G401 (cell line): Measurements from ENCODE around the gene APPBP2. TPM values are rescaled to one million over a fixed set of nuclear protein-coding genes. Genes with fewer than 3 reads are reported as not detected.

Experiments
- DNase-seq: peaks from one replicate; pipeline ENCODE4 v3.0.0-alpha.2; 2015; ENCODE audit warnings: low spot score
- in situ Hi-C: cut with HindIII; loops from 2 replicates; pipeline ENCODE4 v1.10.0; 2016; ENCODE audit warnings: low sequenced_read_pairs, mixed read lengths
- total RNA-seq: library from RNA; depleted of rRNA; stranded (reverse); fragments of >200 nt; shearing (Covaris generic); gene quantifications from 2 replicates; pipeline ENCODE4 v1.2.3, GENCODE V29; 2014; rRNA removed

The APPBP2 gene
- total RNA-seq, 1 experiment from 2014 or later = 34.7 TPM

DNA sequence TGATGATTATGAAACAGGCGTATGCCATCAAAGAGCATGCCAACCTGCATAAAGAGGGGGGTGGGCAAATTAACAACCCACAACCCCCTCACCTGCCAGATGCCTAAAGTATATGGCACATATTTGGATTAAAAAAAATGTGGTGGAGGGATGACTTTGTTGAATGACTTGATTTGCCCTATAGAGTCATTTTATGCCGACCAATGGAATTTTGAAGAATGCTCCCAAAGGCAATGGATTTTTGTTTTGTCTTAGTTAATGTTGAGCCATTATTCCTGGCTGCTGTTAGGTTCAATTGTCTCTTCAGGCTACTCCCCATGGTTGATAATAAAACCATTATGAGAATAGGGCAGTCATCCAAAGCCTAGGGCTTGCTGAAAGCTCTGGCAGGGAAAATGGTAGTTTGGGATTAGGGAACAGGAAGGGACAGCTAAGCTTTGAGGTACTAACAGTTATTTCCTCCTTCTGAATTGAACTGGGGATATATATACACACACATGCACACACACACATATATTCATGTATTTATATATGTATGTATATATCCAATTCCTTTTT, 109.6 kb downstream of the APPBP2 start:
- DNase-seq = no peak
- in situ Hi-C loops = no loop called here

DNA sequence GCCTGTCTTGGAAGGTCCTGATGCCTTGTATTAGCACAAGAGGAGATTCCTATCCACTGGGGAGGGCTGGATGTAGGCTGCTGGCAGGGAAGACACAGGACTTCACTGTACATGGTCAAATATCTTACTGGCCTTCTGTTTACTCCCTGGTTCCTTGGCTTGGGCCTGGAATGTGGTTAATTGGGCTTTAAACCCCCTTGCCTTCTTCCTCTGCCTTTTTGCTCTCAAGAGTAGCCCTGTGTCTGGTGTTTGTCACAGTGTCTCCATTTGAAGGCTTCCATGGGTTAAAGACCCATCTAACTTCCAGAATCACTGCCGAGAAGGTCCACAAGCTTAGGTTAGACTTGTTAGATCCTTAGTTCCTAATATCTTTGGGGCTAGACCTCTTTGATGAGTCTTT, 110.9 kb downstream of the APPBP2 start:
- in situ Hi-C loops = no loop called here

DNA sequence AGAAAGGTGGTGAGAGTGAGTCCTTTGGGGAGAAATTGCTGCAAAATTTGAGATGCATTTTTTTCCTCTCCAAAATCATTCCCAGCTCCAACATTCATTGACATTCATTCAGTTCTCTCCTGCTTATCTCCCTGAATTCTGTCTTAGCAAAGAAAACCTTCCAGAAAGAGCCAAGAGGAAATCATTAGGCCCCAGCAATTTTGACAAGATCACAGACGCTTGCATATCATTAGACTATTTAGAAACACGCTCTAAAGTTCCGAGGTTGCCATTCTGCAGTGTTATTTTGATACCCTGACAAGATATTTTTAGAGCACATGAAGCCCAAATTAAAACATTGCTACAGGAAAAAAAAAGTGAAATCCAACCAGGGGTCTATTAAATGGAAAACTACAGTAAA, 113.3 kb downstream of the APPBP2 start:
- in situ Hi-C loops = no loop called here
- DNase-seq = no peak

More for the DNA sequence above, 110.9 kb downstream of the APPBP2 start:
- DNase-seq = no peak

DNA sequence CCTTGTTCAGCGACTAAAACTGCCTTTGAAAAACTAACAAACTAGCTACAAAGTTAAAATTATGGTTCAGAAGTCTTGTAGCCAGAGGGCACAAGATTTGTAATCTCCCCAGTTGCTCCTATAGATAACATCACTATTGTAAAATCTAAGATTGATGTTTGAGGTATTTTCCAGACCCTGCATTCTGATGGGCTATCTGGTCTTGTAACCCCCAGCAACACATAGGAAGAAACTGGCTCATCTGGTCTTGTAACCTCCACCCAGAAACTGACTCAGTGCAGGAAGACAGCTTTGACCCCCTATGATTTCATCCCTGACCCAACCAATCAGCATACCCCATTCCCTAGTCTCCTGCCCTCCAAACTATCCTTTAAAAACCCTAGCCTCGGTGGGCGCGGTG, 116.0 kb downstream of the APPBP2 start:
- no peak for DNase-seq
- in situ Hi-C loops = no loop called here

DNA sequence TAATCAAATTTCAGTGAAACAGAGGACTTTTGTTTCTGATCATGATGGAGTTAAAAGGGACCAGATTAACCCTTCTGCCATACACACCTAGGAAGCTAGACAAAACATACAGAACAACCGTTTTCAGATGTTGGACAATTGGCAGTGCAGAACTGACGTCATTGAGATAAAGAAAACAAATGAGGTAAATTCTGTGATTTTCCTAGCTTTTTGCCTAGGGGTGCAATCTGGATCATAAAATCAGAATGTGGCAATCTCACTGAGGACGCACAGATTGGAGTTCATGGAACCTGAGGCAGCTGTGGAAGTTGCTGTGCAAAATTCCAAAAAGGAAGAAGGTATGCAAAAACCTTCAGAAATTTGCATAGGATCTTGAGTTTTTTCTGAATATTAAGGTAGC, 119.2 kb downstream of the APPBP2 start:
- in situ Hi-C loops = no loop called here
- no peak for DNase-seq

DNA sequence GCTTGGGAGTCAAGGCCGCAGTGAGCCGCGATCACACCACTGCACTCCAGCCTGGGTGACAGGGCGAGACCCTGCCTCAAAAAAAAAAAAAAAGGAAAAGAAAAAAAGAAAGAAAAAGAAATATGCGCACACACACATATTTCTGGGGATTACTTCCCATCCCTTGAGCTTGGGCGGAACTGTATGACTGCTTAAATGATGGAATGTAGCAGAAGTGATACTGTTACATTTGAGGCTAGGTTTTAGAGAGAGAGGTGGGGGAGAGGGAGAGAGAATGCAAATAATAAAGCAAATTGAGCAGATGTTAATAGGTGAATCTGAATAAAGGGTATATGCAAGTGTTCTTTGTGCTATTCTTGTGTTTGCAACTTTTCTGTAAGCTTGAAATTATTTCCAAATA, 122.1 kb downstream of the APPBP2 start:
- in situ Hi-C loops = no loop called here
- no peak for DNase-seq

DNA sequence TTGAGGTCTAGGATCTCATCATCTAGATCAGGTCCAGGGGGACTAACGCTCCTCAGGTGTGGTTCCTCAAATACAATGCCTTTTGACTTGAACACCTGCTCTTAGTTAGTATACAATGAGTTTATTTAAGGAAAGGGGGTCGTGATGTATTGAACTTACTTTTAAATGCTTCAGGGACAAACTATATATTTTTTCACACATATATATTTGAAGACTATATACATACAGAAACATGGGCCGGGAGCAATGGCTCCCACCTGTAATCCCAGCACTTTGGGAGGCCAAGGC, 122.6 kb downstream of the APPBP2 start:
- in situ Hi-C loops = no loop called here
- no peak for DNase-seq

DNA sequence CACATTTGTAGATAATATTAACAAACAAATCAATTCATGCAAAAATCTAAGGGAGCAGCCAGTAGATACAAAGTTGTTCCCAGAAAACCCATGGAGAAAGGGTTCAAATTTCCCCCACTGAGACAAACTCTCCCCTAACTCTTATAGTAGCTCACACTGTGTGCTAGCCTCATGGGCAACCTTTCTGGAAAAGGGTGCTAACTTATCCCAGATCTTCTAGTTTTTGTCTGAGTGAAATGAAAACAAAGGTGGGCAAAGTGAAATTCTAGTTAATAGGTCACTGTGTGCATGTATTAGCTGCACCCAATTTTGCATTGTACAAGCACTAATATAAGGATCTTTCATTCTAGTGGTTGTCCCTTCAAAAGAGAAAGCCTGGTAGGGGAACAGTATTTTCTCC, 124.2 kb downstream of the APPBP2 start:
- no peak for DNase-seq
- in situ Hi-C loops = no loop called here

DNA sequence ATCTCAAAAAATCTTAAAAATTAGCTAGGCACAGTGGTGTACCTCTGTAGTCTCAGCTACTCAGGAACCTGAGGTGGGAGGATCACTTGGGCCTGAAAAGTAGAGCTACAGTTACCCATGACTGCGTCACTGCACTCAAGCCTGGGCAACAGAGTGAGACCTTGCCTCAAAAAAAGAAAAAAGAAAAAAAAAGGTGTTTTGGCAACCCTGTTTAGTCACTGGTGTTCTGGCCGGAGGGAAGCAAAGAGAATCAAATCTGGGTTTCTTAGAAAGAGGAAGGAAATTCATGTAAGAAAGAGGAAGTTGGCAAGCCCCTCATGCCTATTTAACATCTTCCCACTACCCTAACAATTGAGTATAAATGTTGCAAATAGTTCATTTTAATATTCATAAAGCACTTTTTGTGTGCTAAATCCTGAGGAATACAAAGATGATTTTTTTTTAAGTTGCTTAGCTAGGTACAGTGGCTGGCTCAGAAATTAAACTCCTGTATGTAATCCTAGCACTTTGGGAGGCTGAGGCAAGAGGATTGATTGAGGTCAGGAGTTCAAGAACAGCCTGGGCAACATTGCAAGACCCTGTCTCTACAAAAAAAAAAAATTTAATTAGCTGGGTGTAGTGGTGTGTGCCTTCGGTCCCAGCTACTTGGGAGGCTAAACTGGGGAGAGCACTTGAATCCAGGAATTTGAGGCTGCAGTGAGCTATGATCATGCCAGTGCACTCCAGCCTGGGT, 127.6 kb downstream of the APPBP2 start:
- no peak for DNase-seq
- in situ Hi-C loops = no loop called here

DNA sequence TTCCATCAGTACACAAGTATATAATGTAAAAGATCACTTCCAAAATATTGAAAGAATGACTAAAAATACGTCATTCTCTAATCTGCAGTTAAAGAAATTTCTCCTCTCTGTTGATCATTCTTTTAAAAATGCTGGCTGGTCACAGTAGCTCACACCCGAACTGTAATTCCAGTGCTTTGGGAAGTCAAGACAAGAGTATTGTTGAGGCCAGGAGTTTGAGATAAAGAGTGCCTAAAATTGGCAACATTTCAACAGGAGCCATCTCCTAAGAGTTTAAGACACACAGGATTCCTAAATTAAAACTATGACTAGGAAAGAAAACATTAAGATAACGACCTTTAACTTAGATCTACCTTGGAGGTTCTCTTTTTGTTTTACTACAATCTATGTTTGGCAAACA, 129.6 kb downstream of the APPBP2 start:
- in situ Hi-C loops = no loop called here
- no peak for DNase-seq

DNA sequence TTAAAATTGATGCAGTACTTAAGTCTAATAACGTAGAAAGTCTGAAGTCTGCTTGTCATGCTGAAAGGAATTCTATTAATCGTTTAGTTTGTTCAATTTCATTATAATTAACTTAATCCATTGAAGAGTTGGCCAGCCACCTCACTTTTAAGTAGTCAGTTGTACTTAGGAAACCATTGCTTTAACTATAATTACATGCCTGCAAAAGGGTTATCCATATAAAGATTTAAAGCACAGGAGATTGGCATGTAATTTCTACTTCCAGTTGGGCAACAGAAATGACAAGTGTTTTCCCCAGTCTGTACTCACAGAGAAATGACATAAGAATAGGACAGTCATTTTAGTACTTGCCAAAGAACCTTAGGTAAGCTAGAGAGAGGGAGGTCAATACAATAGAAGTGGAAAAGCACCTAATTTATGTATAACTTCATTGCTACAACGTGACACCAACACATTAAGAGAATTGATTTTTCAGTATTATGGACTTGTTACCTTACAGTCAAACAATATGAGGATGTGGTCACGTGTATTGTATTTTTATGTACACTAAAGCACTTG, 130.5 kb downstream of the APPBP2 start:
- no peak for DNase-seq
- in situ Hi-C loops = no loop called here

DNA sequence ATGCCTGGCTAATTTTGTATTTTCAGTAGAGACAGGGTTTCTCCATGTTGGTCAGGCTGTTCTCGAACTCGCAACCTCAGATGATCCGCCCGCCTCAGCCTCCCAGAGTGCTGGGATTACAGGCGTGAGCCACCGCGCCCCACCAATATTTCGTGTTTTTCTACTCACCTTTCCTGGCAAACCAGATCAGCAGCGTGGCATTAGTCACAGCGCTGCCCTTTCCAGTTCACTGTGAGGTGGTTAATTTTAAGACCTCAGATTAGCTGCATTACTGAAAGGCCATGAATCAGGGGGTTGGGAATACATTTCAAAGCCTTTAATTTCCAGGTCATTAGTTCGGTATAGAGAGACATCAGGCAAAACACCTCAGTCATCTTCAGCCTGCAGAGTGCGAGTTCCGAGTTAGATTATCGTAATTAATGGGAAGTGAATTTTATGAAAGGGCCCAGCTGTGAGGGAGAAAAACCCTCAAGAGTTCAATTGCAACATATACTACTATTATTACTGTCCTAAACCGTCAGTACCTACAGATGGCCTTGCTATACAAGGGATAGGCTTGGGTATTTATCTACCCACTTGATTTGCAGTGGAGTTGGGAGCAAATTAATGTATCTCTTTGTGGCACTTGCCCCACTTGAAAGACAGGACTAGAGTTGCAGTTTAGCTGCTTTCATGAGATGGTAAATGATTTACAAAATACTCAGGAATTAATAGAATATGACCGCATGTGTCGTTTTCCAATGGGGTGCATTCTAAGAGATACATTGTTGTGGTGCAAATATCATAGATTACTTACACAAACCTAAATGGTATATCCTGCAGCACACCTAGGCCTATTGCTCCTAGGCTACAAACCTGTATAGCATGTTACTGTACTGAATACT, 132.0 kb downstream of the APPBP2 start:
- in situ Hi-C loops = no loop called here
- DNase-seq = no peak

Other genes starting within 250 kb of the APPBP2 start
- gene USP32, start 134.1 kb downstream of the APPBP2 start, total RNA-seq = 42.4 and 43.7 TPM in 2 replicates
- not detected in 2 replicates for gene CHCT1, start 103.8 kb downstream of the APPBP2 start, total RNA-seq
- gene PPM1D, start 74.0 kb upstream of the APPBP2 start, total RNA-seq = 17.2 and 31.4 TPM in 2 replicates
- 6.0 and 13.1 TPM in 2 replicates for gene BCAS3, start 151.6 kb upstream of the APPBP2 start, total RNA-seq